Glomerular endothelial cell (primary cell): Measurements from ENCODE around the gene CASK. TPM values are rescaled to one million over a fixed set of nuclear protein-coding genes. Genes with fewer than 3 reads are reported as not detected.
"Not testable (repeated sequence)": the region's sequence is repeated elsewhere in the genome, so short reads cannot be mapped to it uniquely, and the experiment has no call there.

ENCODE experiments used
- DNase-seq: peaks from one replicate; pipeline ENCODE4 v3.0.0-alpha.2; 2011; ENCODE audit warnings: low read depth, low spot score; ENCODE audit errors: extremely low read depth
- total RNA-seq: library from RNA; depleted of rRNA; stranded (reverse); fragments of >200 nt; gene quantifications from 2 replicates; pipeline ENCODE4 v1.2.3, GENCODE V29; 2015

Gene CASK
- total RNA-seq, 1 donor from 2014 or later: 31.0 TPM

DNA sequence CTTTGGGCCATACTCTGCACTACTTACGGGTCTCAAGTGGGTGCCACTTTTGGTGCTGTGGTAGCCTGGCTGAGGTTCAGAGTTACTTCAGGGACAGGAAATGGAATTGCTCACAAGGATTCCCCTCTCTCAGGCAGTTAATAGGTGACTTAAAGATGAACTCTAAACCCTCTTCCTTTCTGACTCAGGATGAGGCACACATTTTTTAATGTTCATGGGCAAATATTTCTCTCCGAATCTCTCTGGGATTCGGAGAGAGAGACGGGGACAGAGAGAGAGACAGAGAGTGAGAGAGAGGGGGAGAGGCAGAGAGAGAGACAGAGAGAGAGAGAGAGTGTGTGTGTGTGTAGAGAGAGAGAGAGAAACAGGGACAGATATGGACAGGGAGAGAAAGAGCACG lies 396.4 kb downstream of the CASK start:
- DNase-seq: no peak

GRCh38 chrX:41526271-41526670 lies 397.1 kb downstream of the CASK start:
- DNase-seq: no peak

GRCh38 chrX:41522671-41523070 lies 400.7 kb downstream of the CASK start:
- no peak for DNase-seq

GRCh38 chrX:41522081-41522480 lies 401.3 kb downstream of the CASK start:
- no peak for DNase-seq

DNA sequence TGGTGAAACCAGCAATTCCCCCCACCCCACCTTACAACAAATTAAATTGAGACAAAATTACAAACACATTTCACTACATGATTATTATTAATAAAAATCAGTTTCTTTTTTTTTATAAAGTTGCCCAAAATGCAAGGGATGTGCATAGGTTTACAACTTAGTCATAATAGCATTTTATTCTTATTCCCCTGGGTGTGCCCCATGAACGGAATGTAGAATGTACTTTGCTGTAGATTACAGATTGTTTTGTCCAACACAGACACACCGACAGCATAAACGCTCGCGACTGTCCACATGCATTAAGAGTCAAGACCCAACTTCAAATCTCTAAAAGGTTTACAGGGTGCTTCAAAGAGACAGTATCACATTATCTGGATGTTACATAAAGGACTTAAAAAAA lies 403.9 kb downstream of the CASK start:
- DNase-seq: no peak

GRCh38 chrX:41518841-41519220 lies 404.5 kb downstream of the CASK start:
- DNase-seq: no peak

DNA sequence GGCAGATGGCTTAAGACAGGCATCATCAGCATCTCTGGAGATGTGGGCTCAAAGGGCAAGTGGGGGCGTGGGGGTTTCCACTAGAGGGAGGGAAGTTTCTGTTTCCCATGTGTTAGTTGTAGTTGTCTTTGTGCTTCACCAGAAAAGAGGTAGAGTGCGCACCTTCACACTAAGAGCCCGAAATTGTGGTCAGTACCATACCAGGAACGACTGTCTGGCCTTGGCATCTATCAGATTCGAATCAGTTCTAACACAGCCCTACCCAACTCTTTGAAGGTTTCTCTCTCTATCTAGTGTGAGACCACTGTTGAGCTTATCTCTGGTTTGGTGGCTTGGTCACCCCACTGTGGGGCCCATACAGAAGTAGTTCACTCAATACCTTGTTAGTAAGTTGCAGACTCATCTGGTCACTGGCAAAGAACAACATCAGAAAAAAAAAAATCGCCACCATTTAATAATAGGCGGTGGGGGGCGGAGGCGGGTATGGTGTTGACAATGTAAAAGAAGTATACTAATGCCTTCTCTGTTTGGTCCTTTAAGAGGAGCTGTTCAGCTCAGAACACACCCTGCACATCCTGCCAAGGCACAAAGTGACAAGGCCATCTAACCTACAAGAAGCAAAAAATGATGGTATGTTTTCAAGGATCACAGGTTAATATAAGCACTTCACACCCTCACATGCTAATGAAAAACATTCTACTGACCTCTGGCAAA lies 405.1 kb downstream of the CASK start:
- no peak for DNase-seq

DNA sequence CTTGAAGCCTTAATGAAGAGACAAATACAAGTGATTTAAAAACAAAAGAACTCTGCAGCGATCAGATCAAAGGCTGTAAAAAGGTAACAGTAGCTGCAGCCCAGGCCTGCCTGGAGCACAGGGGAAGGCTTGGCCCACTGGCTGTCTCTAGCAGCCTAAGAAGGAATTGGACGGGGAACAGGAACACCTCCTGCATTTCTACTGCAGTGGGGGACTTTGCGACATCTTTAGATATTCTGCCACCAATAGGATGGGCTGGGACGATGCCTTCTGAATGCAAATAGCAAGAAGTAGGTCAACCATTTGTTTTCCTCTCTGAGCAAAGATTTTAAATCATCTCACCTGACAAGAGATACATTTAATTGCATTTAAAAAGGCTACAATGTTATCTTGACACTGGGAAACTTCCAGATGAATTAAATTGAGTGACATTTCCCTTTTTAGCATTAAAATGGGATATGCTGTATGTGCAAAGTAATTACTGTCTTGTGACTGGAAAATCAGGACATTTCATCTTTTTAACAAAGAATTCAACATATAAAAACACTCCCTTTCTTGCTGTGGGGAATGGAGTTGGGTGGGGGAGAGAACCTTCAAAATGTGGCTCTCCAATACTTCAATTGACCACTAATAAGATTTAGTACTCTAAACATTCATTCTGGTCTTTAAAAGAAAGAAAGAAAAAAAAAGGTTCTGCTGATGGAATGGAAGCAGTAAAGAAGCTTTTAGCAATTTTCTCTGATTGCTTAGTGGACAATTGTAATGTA lies 406.2 kb downstream of the CASK start:
- DNase-seq: no peak

DNA sequence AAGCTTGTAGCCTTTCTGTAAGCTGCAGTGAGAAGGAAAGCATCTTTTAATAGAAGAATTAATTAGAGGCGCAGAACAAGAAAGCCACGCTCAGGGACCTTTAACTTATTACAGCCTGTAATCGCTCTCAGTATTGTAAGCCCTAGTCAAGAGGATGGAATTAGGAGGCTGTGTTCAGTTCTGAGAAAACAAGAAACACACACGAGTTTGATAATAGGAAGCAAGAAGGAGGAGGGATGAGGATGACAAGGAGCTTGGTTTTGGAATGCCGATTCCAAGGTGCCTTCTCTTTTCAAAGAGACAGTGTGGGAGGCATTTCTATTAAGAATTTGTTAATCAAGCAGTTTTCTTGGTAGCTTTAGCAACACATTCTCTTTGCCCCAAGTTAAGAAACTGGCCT lies 406.9 kb downstream of the CASK start:
- no peak for DNase-seq

GRCh38 chrX:41515376-41515775 lies 408.0 kb downstream of the CASK start:
- DNase-seq: no peak

GRCh38 chrX:41514179-41514578 lies 409.2 kb downstream of the CASK start:
- no peak for DNase-seq

GRCh38 chrX:41512853-41513252 lies 410.5 kb downstream of the CASK start:
- DNase-seq: not testable (repeated sequence)

DNA sequence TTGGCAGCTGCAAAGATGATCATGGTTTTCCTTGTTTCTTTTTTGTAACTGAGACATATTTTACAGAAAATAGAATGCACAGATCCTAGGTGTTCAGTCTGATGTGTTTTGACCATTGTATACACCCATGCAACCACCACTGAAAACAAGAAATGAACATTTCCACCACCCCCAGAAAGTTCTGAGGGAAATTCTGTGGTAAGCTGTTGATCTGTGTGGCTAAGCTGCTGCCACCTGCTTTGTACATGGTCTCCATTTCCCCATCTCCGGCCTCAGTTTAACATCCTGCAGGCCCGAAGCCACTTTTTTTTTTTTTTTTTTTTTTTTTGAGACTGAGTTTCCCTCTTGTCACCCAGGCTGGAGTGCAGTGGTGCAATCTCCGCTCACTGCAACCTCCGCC lies 411.0 kb downstream of the CASK start:
- no peak for DNase-seq

DNA sequence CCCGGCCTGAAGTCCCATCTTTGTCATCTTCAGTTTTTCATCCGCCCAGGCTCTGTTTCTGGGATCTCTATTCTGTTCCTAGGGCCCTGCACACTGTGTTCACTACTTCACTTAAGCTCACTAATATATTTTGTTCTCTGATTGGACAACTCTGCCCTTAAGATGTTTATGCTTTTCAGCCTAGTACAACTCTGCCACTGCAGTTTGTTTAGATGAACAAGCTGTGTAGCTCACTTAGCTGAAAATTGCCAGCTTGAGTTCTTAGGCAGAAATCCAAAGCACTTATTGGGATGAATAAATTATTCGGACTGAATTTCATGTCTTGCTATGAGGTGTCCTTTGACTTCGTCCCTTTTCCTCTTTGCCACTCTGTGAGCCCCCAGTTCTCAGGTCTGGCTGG lies 415.4 kb downstream of the CASK start:
- no peak for DNase-seq

DNA sequence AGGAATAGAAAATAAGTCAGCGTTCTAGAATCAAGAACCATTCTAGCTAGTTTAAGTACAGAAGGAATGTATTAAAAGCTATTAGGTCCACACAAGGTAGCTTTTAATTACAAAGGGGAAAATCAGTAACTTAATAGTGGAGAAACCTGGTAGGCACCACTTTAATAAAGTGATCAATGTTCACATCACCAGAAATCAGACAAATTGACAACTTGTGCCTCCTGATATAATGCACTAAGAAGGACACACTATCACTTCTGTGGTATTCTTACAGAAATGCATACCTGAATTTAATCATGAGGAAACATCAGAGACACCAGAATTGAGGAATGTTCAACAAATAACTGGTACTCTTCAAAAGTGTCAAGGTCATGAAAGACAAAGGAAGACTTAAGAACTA lies 421.4 kb downstream of the CASK start:
- no peak for DNase-seq

GRCh38 chrX:41499984-41500383 lies 423.4 kb downstream of the CASK start:
- DNase-seq: no peak

- DNase-seq: no peak
Observed at GRCh38 chrX:41499195-41499594, 424.2 kb downstream of the CASK start.

GRCh38 chrX:41491267-41492004 lies 431.9 kb downstream of the CASK start:
- DNase-seq: peak; percentile 77

DNA sequence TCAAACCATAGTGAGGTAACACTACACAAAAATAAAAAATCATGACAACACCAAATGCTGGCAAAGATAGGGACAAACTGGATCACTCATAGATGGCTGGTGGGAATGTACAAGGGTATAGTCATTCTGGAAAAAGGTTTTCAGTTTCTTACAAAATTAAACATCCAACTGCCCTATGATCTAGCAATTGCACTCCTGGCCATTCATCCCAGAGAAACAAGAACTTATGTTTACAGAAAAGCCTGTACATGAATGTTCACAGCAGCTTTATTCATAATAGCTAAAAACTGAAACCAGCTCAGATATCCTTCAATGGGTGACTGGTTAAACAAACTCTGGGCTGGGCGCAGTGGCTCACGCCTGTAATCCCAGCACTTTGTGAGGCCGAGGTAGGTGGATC lies 432.9 kb downstream of the CASK start:
- DNase-seq: no peak

GRCh38 chrX:41482154-41482850 lies 441.1 kb downstream of the CASK start:
- DNase-seq: no peak
